Endothelial cell (in vitro differentiated cells): ENCODE results near the gene LAMC1. TPM values are rescaled to one million over a fixed set of nuclear protein-coding genes. Genes with fewer than 3 reads are reported as not detected.

Experiments
- DNase-seq: peaks from one replicate; pipeline ENCODE4 v3.0.0; 2021; ENCODE audit warnings: low spot score
- H3K27ac Mint-ChIP-seq: one replicate; pipeline ENCODE4 v1.8.0; 2021; ENCODE audit warnings: mixed read lengths, inconsistent platforms; ENCODE audit not compliant: unreplicated experiment
- H3K27me3 Mint-ChIP-seq: one replicate; pipeline ENCODE4 v1.8.0; 2021; ENCODE audit warnings: mild to moderate bottlenecking, moderate library complexity, mixed read lengths, inconsistent platforms; ENCODE audit not compliant: unreplicated experiment
- H3K36me3 Mint-ChIP-seq: one replicate; pipeline ENCODE4 v1.8.0; 2021; ENCODE audit warnings: mild to moderate bottlenecking, low read depth, mixed read lengths, inconsistent platforms; ENCODE audit not compliant: unreplicated experiment
- H3K4me1 Mint-ChIP-seq: one replicate; pipeline ENCODE4 v1.8.0; 2021; ENCODE audit warnings: mild to moderate bottlenecking, mixed read lengths, inconsistent platforms; ENCODE audit not compliant: unreplicated experiment
- H3K4me3 Mint-ChIP-seq: one replicate; pipeline ENCODE4 v1.8.0; 2021; ENCODE audit warnings: mild to moderate bottlenecking, mixed read lengths, inconsistent platforms; ENCODE audit not compliant: unreplicated experiment
- H3K9me3 Mint-ChIP-seq: one replicate; pipeline ENCODE4 v1.8.0; 2021; ENCODE audit warnings: mixed read lengths, inconsistent platforms; ENCODE audit not compliant: unreplicated experiment
- total RNA-seq: library from RNA; stranded (reverse); fragmentation: NEBNext Ultra II Directional; extraction: Animal tissue kit (Norgen Biotek cat#: 25700); gene quantifications from one replicate; pipeline ENCODE4 v1.2.1, GENCODE V29; 2021; ENCODE audit not compliant: unreplicated experiment
- TF ChIP-seq, protein P1 (sequence below): fragments of 200-600 bp; sonication (generic); IDR thresholded peaks from one replicate; pipeline ENCODE4 v1.5.0; 2021; ENCODE audit warnings: antibody characterized with exemption; ENCODE audit not compliant: unreplicated experiment

LAMC1 gene
- total RNA-seq, 1 donor from 2014 or later, result 265 TPM

GRCh38 chr1:183103147-183103546 is 79.9 kb downstream of the LAMC1 start:
- peaks cover 11% of the 10 kb centered on the region for H3K36me3 Mint-ChIP-seq
- DNase-seq, result no peak

GRCh38 chr1:183103577-183103976 is 80.4 kb downstream of the LAMC1 start:
- Mint-ChIP-seq H3K4me3 (no peak overlapping the region), H3K36me3 (peaks cover 12% of the 10 kb centered on the region), H3K27ac (no peak overlapping the region), H3K9me3 (no peaks in the 10 kb centered on the region), H3K27me3 (no peaks in the 10 kb centered on the region), H3K4me1 (peaks cover 3% of the 10 kb centered on the region)
- TF ChIP-seq, protein P1, sequence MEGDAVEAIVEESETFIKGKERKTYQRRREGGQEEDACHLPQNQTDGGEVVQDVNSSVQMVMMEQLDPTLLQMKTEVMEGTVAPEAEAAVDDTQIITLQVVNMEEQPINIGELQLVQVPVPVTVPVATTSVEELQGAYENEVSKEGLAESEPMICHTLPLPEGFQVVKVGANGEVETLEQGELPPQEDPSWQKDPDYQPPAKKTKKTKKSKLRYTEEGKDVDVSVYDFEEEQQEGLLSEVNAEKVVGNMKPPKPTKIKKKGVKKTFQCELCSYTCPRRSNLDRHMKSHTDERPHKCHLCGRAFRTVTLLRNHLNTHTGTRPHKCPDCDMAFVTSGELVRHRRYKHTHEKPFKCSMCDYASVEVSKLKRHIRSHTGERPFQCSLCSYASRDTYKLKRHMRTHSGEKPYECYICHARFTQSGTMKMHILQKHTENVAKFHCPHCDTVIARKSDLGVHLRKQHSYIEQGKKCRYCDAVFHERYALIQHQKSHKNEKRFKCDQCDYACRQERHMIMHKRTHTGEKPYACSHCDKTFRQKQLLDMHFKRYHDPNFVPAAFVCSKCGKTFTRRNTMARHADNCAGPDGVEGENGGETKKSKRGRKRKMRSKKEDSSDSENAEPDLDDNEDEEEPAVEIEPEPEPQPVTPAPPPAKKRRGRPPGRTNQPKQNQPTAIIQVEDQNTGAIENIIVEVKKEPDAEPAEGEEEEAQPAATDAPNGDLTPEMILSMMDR, result no peak
- no peak for DNase-seq

More at GRCh38 chr1:183103147-183103546, 79.9 kb downstream of the LAMC1 start:
- H3K4me1 Mint-ChIP-seq, result peaks cover 3% of the 10 kb centered on the region
- H3K27me3 Mint-ChIP-seq, result no peaks in the 10 kb centered on the region
- no peak overlapping the region for H3K4me3 Mint-ChIP-seq
- no peak overlapping the region for H3K27ac Mint-ChIP-seq
- no peaks in the 10 kb centered on the region for H3K9me3 Mint-ChIP-seq
- TF ChIP-seq, protein P1, result no peak

DNA sequence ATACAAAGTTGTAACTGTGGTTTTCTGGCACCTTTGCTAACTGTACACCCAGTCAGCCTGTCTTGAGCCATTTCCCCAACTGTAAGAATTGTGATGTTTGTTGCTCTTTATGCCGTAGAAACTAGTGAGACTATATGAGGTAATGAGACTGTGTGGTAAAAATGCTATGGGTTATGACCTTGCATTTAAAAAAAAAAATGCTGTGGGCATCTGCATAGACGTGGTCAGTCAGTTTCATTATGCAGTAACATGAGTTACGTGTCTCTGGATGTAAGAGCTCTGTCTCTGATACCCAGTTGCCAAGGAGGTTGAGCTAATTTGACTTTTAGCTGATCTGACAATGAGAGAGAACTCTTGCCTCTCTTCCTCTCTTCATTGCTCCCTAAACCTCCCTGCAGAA is 82.2 kb downstream of the LAMC1 start:
- Mint-ChIP-seq H3K9me3 (no peaks in the 10 kb centered on the region), H3K27me3 (no peaks in the 10 kb centered on the region), H3K36me3 (peaks cover 21% of the 10 kb centered on the region), H3K4me1 (peaks cover 3% of the 10 kb centered on the region), H3K4me3 (no peak overlapping the region), H3K27ac (no peak overlapping the region)
- no peak for DNase-seq
- TF ChIP-seq, protein P1, result no peak

GRCh38 chr1:183106166-183106565 is 82.9 kb downstream of the LAMC1 start:
- Mint-ChIP-seq H3K4me3 (no peak overlapping the region), H3K4me1 (peaks cover 3% of the 10 kb centered on the region), H3K27me3 (no peaks in the 10 kb centered on the region), H3K27ac (no peak overlapping the region), H3K36me3 (peaks cover 22% of the 10 kb centered on the region), H3K9me3 (no peaks in the 10 kb centered on the region)
- no peak for DNase-seq
- TF ChIP-seq, protein P1, result no peak

DNA sequence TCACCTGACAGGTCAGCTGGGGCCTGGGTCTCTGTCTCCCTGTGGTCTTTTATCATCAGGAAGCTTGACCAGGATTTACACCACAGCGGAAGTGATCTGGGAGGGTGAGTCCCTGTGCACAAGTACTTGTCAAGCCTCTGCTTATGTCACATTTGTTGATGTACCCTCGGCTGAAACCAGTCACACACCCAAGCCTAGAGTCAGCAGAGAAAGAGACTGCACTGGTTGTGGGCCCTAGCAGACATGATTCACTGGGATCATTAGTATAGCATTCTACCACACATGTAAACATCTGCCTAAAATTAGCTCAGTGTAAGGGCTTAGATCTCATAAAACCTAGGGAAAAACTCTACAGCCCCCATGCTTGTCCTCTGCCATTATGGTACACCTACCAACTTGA is 83.5 kb downstream of the LAMC1 start:
- H3K4me3 Mint-ChIP-seq, result no peak overlapping the region
- TF ChIP-seq, protein P1, result no peak
- H3K27me3 Mint-ChIP-seq, result no peaks in the 10 kb centered on the region
- no peak for DNase-seq
- no peak overlapping the region for H3K27ac Mint-ChIP-seq
- no peaks in the 10 kb centered on the region for H3K9me3 Mint-ChIP-seq
- H3K4me1 Mint-ChIP-seq, result peaks cover 3% of the 10 kb centered on the region
- peaks cover 22% of the 10 kb centered on the region for H3K36me3 Mint-ChIP-seq
